GM21717 (cell line): ENCODE results near the gene NTM.
A peak's percentile ranks its signal among the peaks of the same experiment; 100 is the strongest.
"Not testable (repeated sequence)": the region's sequence is repeated elsewhere in the genome, so short reads cannot be mapped to it uniquely, and the experiment has no call there.

Source experiments
- ATAC-seq: cut with Tn5 transposase; IDR thresholded peaks from one replicate; pipeline ENCODE4 v1.9.1; 2021; ENCODE audit warnings: mild to moderate bottlenecking, moderate library complexity; ENCODE audit not compliant: unreplicated experiment

NTM gene

DNA sequence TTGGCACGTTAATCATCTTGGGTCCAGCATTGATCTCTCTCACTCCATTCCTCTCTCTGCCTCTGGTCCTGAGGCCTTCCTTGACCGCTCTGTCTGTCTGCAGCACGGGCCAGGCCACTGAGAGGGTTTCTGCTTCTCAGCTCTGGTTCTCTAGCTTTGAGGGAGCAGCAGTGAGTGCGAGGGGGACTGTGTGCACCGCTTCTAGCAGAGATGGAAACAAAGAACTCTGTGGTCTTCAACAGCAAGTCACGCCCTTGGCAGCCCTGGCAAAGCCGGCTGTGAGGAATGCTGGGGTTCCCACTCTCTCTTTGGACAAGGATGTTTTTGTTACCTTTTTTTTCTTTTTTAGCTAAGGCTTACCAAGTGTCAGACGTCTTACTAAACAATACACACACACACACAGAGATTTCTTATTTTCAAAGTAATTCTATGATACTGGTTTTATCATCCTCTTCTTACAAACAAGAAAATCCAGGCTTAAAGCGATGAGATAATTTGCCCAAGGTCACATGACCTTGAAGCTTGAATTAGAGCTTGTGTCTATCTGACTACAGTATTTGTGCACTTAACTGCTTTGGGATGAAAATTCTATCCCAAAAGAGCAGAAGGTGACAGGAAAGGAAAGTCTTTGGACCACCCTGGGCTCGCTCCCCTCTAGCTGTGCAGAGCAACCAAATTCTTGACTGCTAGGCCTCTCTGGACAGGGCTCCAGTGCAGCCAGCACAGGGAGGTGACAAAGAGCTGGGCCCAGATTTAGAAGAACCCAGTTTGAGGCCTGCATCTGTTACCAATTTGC, 293.2 kb downstream of the NTM start:
- no peak for ATAC-seq

DNA sequence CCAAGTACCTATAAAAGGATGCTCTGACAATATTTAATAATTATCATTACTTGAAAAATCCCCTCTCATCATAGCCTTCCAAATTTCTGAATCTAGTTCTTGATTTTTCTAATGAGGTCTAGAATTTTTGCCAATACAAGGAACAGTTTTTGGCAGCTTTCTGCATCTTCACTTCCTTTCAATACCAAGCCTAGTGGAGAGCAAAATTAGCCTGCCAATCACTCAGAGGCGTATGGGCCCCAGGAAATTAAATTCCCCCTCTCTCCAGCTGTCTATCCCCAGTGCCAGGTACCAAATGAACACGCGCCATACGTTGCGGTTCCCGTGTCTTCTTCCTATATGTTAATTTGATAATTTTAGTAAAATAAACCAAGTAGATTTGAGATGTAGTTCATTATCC, 293.9 kb downstream of the NTM start:
- no peak for ATAC-seq

GRCh38 chr11:131664816-131665215, 294.4 kb downstream of the NTM start:
- ATAC-seq = no peak

DNA sequence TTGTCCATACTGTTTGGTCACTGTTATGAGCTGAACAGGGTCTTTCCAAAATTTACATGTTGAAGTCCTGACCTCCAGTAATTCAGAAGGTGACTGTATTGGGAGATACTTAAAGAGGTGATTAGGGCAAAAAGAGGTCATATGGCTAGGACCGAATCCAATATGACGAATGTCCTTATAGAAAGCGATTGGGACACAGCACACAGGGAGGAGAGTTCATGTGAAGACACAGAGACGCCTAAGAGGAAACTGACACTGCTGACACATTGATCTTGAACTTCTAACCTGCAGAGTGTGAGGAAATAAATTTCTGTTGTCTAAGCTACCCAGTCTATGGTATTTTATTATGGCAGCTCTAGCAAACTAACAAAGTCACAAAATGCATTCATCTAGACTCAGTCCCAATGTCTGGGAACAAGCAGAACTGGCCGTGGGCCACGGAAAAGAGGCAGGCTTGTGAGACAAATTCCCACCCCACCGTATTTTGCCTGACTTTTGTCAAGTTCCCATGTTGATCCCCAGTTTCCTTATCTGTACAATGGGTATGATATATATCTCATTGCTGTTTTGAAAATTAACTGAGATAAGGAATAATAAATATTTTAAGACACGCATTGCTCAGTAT, 295.0 kb downstream of the NTM start:
- ATAC-seq = no peak

- no peak for ATAC-seq
These were observed 295.6 kb downstream of the NTM start for GRCh38 chr11:131666006-131666405.

DNA sequence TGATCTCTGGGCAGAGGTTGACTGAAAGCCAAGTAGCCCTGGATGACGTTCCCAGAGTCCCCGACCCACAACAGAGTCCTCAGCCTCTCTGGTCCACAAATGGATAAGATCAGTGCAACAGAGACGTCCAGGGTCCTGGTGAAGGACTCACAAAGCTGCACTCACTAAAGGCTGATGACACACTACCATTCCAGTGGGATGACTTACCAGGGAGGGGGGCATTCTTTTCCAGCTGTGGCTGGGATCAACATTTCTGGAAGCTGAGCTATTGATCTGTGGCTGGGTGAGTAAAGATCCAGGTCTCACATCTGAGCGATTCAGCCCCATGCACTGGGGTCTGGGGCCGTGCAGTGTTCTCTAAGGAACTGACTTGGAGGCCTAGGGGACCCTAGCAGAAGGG, 296.2 kb downstream of the NTM start:
- no peak for ATAC-seq

GRCh38 chr11:131667566-131667965, 297.2 kb downstream of the NTM start:
- ATAC-seq = no peak

DNA sequence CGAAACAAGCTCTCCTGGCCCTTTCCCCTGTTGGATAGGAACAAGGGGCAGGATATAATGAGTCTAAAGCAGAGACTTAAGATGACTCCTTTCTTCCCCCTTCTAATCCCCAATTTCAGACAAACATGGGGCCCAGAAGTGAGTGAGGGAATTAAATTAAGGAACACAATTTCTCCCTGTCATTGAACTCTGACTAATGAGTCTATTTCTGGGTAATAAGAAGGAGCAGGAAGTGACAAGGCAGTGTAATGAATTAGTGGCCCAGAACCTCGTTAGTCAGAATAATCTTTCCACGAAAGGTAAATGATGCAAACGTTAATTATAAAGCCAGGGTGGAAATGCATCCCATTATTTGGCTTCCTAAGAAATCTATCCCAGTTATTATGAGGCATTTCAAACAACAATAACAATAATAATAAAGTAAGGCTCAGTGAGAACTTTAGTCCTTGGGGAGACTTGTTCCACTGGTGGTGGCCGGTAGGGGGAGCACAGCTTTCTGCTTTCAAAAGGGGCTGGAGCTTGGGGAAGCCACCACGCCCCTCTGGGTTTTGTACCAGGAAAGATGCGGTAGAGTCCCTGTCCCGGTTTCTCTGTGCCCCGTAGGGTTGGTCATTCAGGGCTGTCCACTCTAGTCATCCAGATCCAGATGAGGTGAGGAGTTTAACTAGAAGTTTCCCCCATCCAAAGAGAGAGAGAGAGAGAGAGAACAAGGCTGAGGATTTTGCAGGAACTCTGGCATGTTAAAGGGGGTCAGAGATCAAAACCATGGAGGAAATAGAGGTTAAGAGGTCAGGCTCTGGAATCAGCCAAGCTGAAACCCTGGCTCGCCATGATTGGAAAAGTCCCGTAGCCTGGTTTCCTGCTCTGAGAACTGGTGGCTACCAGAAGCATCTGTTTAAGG, 298.3 kb downstream of the NTM start:
- ATAC-seq = peak; percentile 80

DNA sequence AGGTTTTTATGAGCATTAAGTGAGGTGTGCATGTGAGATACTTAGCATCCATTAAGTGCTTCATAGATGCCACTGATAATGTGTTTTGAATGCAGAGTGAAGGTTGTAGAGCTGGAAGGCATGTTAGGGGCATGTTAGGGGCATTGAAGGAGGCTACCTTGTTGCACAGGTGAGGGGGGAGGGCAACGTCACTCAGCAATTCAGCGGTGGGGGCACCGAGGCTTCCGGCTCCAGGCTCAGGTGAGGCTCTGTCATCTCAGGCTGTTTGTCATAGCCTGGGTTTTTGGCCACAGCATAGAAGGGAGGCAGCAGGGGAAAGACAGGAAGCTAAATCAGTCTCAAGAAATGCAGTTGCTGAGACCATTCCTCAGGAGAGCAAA, 299.0 kb downstream of the NTM start:
- no peak for ATAC-seq

- ATAC-seq = no peak
These were observed 300.5 kb downstream of the NTM start for GRCh38 chr11:131670876-131671275.

DNA sequence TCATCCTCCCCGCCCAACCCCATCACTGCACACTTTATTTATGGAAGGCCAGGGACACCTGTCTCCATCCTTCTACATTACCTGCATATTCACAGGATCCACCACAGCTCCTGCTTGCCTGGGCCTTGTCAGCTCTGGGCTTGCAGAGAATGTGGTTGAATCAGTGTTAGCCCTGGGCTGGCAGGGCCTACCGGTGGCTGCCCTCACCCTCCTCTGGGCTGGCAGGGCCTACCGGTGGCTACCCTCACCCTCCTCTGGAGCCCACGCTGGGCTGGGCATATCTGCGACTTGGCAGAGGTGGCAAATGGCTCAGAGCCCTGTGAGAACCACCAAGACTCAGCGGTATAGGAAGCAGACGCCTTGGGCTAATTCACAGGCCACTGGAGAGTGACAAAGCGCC, 300.9 kb downstream of the NTM start:
- ATAC-seq = no peak

DNA sequence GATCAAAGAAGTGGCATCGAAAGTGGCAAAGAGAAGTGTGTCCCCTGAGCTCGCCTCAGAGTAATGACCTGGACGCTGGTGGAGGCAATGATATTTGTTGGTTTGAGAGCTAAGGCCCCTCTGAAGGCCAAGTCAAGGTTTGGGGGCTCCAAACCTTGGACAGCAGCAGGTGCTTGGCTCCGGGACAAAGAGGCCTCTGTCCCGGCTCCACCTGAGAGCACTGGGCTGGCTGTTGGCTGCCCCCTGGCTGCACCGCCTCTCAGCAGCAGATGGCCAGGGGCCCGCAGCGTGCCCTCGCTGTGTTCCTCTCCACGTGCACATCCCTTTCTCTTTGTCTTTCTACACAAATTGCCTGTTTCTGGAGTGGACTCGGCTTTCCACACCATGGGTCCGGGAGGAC, 301.3 kb downstream of the NTM start:
- no peak for ATAC-seq

- no peak for ATAC-seq
These were observed 301.8 kb downstream of the NTM start for GRCh38 chr11:131672191-131672590.

DNA sequence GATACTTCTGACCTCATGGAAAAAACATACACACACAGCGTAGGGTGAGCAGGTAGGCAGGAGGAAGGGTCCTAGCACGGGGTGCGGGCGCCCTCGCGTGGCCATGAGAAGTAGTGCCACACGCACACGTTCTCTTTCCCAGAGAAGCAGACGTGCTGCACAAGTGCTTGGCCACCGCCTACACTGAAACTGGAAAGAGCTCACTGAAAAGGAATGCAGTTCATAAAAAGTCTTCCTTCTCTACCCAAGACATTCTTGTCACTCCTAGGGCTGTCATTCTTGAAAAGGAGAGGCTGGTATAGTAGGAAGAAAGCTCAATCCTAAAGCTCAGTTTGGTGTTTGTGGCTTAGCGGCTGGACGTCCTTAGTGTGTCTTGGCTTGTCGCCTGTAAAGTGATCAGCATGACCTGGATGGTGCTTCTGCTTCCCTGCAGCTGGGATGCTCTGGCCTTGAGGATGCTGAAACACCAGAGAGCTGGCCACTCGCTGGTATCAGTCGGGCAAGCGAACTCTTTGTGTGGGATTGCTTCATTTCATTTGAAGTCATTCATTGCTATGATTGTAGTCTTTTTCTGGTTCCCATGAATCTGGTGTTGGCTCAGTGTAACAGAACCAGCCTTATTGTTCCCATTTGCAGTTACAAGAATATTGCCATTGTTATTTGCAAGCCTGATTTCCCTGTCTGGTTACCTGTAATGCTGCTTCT, 303.8 kb downstream of the NTM start:
- peak; percentile 59 for ATAC-seq

GRCh38 chr11:131675121-131675888, 304.9 kb downstream of the NTM start:
- ATAC-seq = no peak

GRCh38 chr11:131677828-131678470, 307.5 kb downstream of the NTM start:
- ATAC-seq = no peak

DNA sequence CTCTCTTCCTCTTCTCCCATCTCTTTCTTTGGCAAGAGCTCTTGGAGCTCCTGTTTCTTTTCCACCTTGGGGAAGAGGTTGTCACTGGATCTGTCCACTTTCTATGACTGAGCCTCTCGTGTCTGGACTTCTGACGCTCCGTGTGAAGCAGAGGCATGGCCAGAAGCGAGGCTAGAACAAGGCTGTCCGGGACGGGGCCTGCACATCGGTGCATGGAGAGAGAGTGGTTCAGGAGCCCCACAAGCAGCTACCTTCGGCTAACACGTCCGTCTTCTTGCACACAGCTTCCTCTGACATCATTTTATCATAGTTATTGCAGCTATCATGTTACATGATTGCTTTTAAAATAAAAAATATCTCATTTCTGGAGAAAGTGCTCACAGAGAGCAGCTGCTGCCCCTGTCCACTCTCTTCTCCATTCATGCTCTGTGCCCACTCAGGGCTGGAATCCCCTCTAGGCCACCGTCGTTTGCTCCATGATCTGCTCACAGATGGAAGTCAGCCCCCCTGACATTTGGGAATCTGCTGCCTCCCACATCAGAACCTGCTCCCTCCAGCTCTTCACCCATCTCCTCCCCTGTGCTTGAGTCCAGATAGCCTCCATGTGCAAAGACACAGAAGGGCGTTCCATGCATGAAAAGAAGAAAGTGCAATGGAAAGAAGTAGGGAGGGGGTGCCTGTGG, 308.4 kb downstream of the NTM start:
- no peak for ATAC-seq

DNA sequence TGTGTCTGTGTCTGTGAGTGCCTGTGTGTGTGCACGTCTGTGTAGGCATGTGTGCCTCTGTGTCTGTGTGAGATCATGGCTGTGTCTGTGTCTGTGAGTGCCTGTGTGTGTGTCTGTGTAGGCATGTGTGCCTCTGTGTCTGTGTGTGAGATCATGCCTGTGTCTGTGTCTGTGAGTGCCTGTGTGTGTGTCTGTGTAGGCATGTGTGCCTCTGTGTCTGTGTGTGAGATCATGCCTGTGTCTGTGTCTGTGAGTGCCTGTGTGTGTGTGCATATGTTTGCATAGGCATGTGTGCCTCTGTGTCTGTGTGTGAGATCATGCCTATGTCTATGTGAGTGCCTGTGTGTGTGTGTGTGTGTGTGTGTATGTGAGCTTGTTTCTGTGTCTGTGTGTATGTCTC, 310.0 kb downstream of the NTM start:
- ATAC-seq = not testable (repeated sequence)

DNA sequence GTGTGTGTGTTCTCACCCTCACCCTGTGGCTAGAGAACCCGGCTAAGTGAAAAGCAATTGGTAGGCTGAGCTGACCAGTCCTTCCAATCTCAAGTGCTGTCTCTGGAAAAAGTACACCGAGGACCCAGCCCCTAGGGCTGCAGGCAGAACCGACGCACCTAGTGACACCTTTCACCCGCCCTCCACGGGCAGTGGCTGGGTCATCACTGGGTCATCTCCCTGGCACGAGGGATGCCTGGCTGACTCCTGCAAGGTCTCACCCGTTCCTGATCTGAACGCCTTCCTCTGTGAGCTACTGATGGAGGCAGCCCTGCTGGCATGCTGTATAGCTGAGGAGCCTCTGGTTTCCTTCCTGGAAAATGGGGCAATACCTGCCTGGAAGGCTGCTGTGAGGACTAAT, 311.5 kb downstream of the NTM start:
- no peak for ATAC-seq
